CD4-positive, alpha-beta T cell (primary cell): Measurements from ENCODE around the gene IGLL5. TPM values are rescaled to one million over a fixed set of nuclear protein-coding genes. Genes with fewer than 3 reads are reported as not detected.

Source experiments
- ATAC-seq: fragments of 200-7000 bp; cut with Tn5 transposase; one replicate; pipeline ENCODE4 v1.10.0; 2022; ENCODE audit warnings: mild to moderate bottlenecking; ENCODE audit not compliant: poor library complexity
- CTCF ChIA-PET: fragments of 350-600 bp; sonication (Branson Sonifier 250); formaldehyde crosslinking; loops from one replicate; lab custom pipeline; 2021; ENCODE audit warnings: antibody characterized with exemption, inconsistent platforms; lab: Charles Lee
- POLR2A ChIA-PET: fragments of 350-600 bp; sonication (Branson Sonifier 250); formaldehyde crosslinking; loops from one replicate; lab custom pipeline; 2021; ENCODE audit warnings: antibody characterized with exemption, inconsistent platforms; lab: Charles Lee
- DNase-seq, 14 experiments: peaks; one replicate each; pipeline ENCODE4 v3.0.0-alpha.2; 2013 to 2020; ENCODE audit warnings: mixed read lengths in 2 of 14
- H3K27ac ChIP-seq, 2 donors: one replicate each; pipeline versions ENCODE4 v1.5.1 to v1.7.0; 2013; ENCODE audit warnings: low read length in 2 of 2, low read depth in 1 of 2, mild to moderate bottlenecking in 1 of 2
- H3K27me3 ChIP-seq, 2 experiments: 1 replicate in 1 of 2; 2 replicates in 1 of 2; pipeline versions ENCODE4 v1.6.1 to v1.7.0; 2013; ENCODE audit warnings: low read length in 2 of 2, control low read depth in 1 of 2, mild to moderate bottlenecking in 1 of 2, moderate library complexity in 1 of 2; ENCODE audit not compliant: insufficient read depth in 2 of 2, control insufficient read depth in 1 of 2
- H3K36me3 ChIP-seq: one replicate; pipeline ENCODE4 v1.6.1; 2013; ENCODE audit warnings: low read length, control low read depth; ENCODE audit not compliant: insufficient read depth
- H3K4me1 ChIP-seq: one replicate; pipeline ENCODE4 v1.6.1; 2013; ENCODE audit warnings: low read length, control low read depth; ENCODE audit not compliant: insufficient read depth
- H3K4me3 ChIP-seq: one replicate; pipeline ENCODE4 v1.5.1; 2013; ENCODE audit warnings: mild to moderate bottlenecking, low read length, moderate library complexity
- H3K9me3 ChIP-seq, 2 experiments: 1 replicate in 1 of 2; 2 replicates in 1 of 2; pipeline versions ENCODE4 v1.6.1 to v1.7.0; 2013; ENCODE audit warnings: low read length in 2 of 2, mild to moderate bottlenecking in 2 of 2, control low read depth in 1 of 2, moderate library complexity in 1 of 2; ENCODE audit not compliant: control insufficient read depth in 1 of 2, insufficient read depth in 1 of 2
- H3K27ac Mint-ChIP-seq: one replicate; pipeline ENCODE4 v1.8.0; 2020; ENCODE audit warnings: mixed read lengths
- H3K27me3 Mint-ChIP-seq: one replicate; pipeline ENCODE4 v1.8.0; 2021; ENCODE audit warnings: mixed read lengths
- H3K36me3 Mint-ChIP-seq: one replicate; pipeline ENCODE4 v1.8.0; 2021; ENCODE audit warnings: low read depth, mixed read lengths
- H3K4me1 Mint-ChIP-seq: one replicate; pipeline ENCODE4 v1.8.0; 2021; ENCODE audit warnings: low read depth, mixed read lengths
- H3K4me3 Mint-ChIP-seq: one replicate; pipeline ENCODE4 v1.8.0; 2020; ENCODE audit warnings: mild to moderate bottlenecking, mixed read lengths
- H3K9me3 Mint-ChIP-seq: one replicate; pipeline ENCODE4 v1.8.0; 2020; ENCODE audit warnings: mixed read lengths
- CTCF ChIP-seq: fragments of 200-600 bp; IDR thresholded peaks from one replicate; pipeline ENCODE4 v1.8.0; 2022; ENCODE audit warnings: antibody characterized with exemption, mild to moderate bottlenecking
- intact Hi-C, 2 experiments: fragments of 100-400 bp; cut with DNase I in 1 of 2; cut with micrococcal nuclease in 1 of 2; formaldehyde crosslinking; loops; one replicate each; pipeline versions ENCODE4 v1.15.1 to v1.9.0; 2023 to 2025; cut with DNase I, micrococcal nuclease
- microRNA-seq: library from miRNA; unstranded; fragments of <30 nt; microRNA quantifications from one replicate; pipeline ENCODE4 v1.2.0, GENCODE V29; 2021; ENCODE audit warnings: borderline microRNAs expressed, borderline replicate concordance
- total RNA-seq, 174 experiments: library from RNA in 2 of 174; stranded (reverse) in 2 of 174; gene quantifications; one replicate each; pipeline ENCODE4 v1.2.3 and lab custom pipeline; 2021 to 2026

IGLL5 gene
- total RNA-seq, 2 experiments from 2014 or later = not detected

- Mint-ChIP-seq H3K4me1 (no peaks in the 10 kb centered on the region), H3K27ac (no peak overlapping the region), H3K9me3 (no peaks in the 10 kb centered on the region), H3K4me3 (no peak overlapping the region), H3K27me3 (no peaks in the 10 kb centered on the region), H3K36me3 (no peaks in the 10 kb centered on the region)
- POLR2A ChIA-PET = no interaction called here
- Histone ChIP-seq H3K27ac (no peak overlapping the region), H3K4me1 (peaks cover 7% of the 10 kb centered on the region), H3K4me3 (no peak overlapping the region), H3K27me3 (no peaks in the 10 kb centered on the region), H3K9me3 (no peaks in the 10 kb centered on the region), H3K36me3 (no peaks in the 10 kb centered on the region)
- ATAC-seq (no peak), DNase-seq (peak in 2 of 14 experiments; percentile 6 to 19)
- intact Hi-C loops = loop anchor here (5.0 kb wide), 2 partner anchors 157 to 192 kb away; no protein-coding TSS in a partner anchor
- CTCF ChIA-PET = no interaction called here
- no peak for TF ChIP-seq CTCF
These were observed 56.8 kb downstream of the IGLL5 start for GRCh38 chr22:22944268-22944985.

DNA sequence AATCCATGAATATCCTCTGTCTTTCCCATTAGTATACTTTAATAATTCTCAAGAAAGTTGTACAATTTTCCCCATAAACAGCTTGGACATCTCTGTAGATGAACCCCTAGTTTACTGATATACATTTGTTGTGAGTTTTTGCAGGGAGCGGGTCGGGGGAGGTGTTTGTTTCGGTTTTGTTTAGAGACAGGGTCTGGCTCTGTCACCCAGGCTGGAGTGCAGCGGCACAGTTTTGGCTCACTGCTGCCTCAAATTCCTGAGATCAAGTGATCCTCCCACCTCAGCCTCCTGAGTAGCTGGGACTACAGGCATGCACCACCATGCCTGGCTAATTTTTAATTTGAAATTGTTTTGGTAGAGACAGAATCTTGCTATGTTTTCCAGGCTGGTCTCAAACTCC lies 57.6 kb downstream of the IGLL5 start:
- peak in 1 of 14 experiments; percentile 5 for DNase-seq
- ChIA-PET CTCF (no interaction called here), POLR2A (no interaction called here)
- Mint-ChIP-seq H3K27ac (no peak overlapping the region), H3K36me3 (no peaks in the 10 kb centered on the region), H3K27me3 (no peaks in the 10 kb centered on the region), H3K4me3 (no peak overlapping the region), H3K4me1 (no peaks in the 10 kb centered on the region), H3K9me3 (no peaks in the 10 kb centered on the region)
- H3K4me3 ChIP-seq = no peak overlapping the region
- H3K27me3 ChIP-seq = no peaks in the 10 kb centered on the region
- no peak for TF ChIP-seq CTCF
- ATAC-seq = no peak
- intact Hi-C loops = no loop called here
- no peak overlapping the region for H3K27ac ChIP-seq
- H3K9me3 ChIP-seq = no peaks in the 10 kb centered on the region
- H3K36me3 ChIP-seq = no peaks in the 10 kb centered on the region
- H3K4me1 ChIP-seq = peaks cover 7% of the 10 kb centered on the region

Small RNAs within 50 kb of the gene (microRNA-seq; reads per million reads assigned to microRNA genes)
- gene MIR5571 = not detected

Other genes with a start within 250 kb of the IGLL5 start
- gene GGTLC2, start 243.2 kb upstream of the IGLL5 start, total RNA-seq = not detected
- under 1 TPM; 0.20 to 0.38 TPM for gene GNAZ, start 182.7 kb downstream of the IGLL5 start, total RNA-seq